Endothelial cell of umbilical vein (primary cell): ENCODE measurements around the gene TAF1A. TPM values are rescaled to one million over a fixed set of nuclear protein-coding genes. Genes with fewer than 3 reads are reported as not detected.
A peak's percentile ranks its signal among the peaks of the same experiment; 100 is the strongest.

Source experiments
- BruUV-seq: library from RNA; stranded (reverse); fragments of 400-500 nt; replicated peaks from 2 replicates; lab custom pipeline; 2021; lab: Mats Ljungman, UMichigan
- CTCF ChIA-PET: fragments of 300-600, 350-600 bp; sonication (Branson Sonifier 250); formaldehyde crosslinking; loops from one replicate; lab custom pipeline; 2021; ENCODE audit warnings: antibody characterized with exemption, inconsistent platforms; lab: Charles Lee
- POLR2A ChIA-PET: fragments of 300-600, 350-600 bp; sonication (Branson Sonifier 250); formaldehyde crosslinking; loops from one replicate; lab custom pipeline; 2021; ENCODE audit warnings: antibody characterized with exemption, inconsistent platforms; lab: Charles Lee
- DNase-seq: peaks from one replicate; pipeline ENCODE4 v3.0.0-alpha.2; 2011; ENCODE audit warnings: low read depth, low spot score
- FAIRE-seq: peaks from 2 replicates; lab custom pipeline; 2011; peaks lifted over from hg19 to GRCh38; lab: Jason Lieb, UNC
- H2AFZ ChIP-seq: 2 replicates; pipeline ENCODE4 v1.6.0; 2012; ENCODE audit warnings: low read depth, low read length, control low read depth, inconsistent platforms
- H3K27ac ChIP-seq: 2 replicates; pipeline ENCODE4 v1.5.1; 2011; ENCODE audit warnings: low read depth, mild to moderate bottlenecking, control low read depth, low read length, moderate library complexity; ENCODE audit not compliant: insufficient read depth
- H3K27me3 ChIP-seq, 2 experiments: 2 replicates each; pipeline versions ENCODE4 v1.6.0 to v1.6.1; 2011; ENCODE audit warnings: low read length in 2 of 2, mixed read lengths in 1 of 2; ENCODE audit not compliant: control insufficient read depth in 2 of 2, insufficient read depth in 2 of 2
- H3K36me3 ChIP-seq, 2 experiments: 2 replicates in 1 of 2; 3 replicates in 1 of 2; pipeline ENCODE4 v1.5.1; 2011; ENCODE audit warnings: low read length in 2 of 2, mild to moderate bottlenecking in 1 of 2, moderate library complexity in 1 of 2; ENCODE audit not compliant: control insufficient read depth in 2 of 2, insufficient read depth in 2 of 2; ENCODE audit errors: extremely low read depth in 1 of 2
- H3K4me1 ChIP-seq: 3 replicates; pipeline ENCODE4 v1.5.1; 2011; ENCODE audit warnings: mild to moderate bottlenecking, low read length; ENCODE audit not compliant: control insufficient read depth, insufficient read depth; ENCODE audit errors: extremely low read depth
- H3K4me2 ChIP-seq: 2 replicates; pipeline ENCODE4 v1.6.1; 2011; ENCODE audit warnings: low read length, control low read depth, mixed read lengths; ENCODE audit not compliant: insufficient read depth
- H3K4me3 ChIP-seq, 3 experiments: fragments of 200-600 bp in 1 of 3; sonication (generic), shearing (Covaris generic) in 1 of 3; replicated peaks in 1 of 3; 2 replicates each; pipeline ENCODE4 v1.5.1; 2011 to 2016; ENCODE audit warnings: control low read depth in 3 of 3, low read length in 3 of 3, mild to moderate bottlenecking in 2 of 3, inconsistent platforms in 1 of 3, low read depth in 1 of 3, moderate library complexity in 1 of 3; ENCODE audit not compliant: insufficient read depth in 1 of 3
- H3K79me2 ChIP-seq: 2 replicates; pipeline ENCODE4 v1.6.0; 2012; ENCODE audit warnings: low read length, inconsistent platforms; ENCODE audit not compliant: control insufficient read depth, insufficient read depth
- H3K9ac ChIP-seq: replicated peaks from 2 replicates; pipeline ENCODE3; 2011; ENCODE audit warnings: low read length, control low read depth; ENCODE audit not compliant: insufficient read depth; ENCODE audit errors: extremely low read depth
- H3K9me1 ChIP-seq: replicated peaks from 3 replicates; pipeline ENCODE4 v1.6.0; 2011; ENCODE audit warnings: mild to moderate bottlenecking, low read length; ENCODE audit not compliant: control insufficient read depth, insufficient read depth; ENCODE audit errors: extremely low read depth
- H3K9me3 ChIP-seq: replicated peaks from 2 replicates; pipeline ENCODE4 v1.5.1; 2012; ENCODE audit warnings: low read length, inconsistent platforms; ENCODE audit not compliant: control insufficient read depth, insufficient read depth
- H4K20me1 ChIP-seq: replicated peaks from 2 replicates; pipeline ENCODE3; 2011; ENCODE audit warnings: mild to moderate bottlenecking, low read length; ENCODE audit not compliant: control insufficient read depth, insufficient read depth; ENCODE audit errors: extremely low read depth
- CTCF ChIP-seq, 2 donors: IDR thresholded peaks; 1 replicate in 1 of 2; 2 replicates in 1 of 2; pipeline ENCODE4 v1.5.1; 2011; ENCODE audit warnings: low read length in 2 of 2, mild to moderate bottlenecking in 2 of 2, moderate library complexity in 2 of 2, control low read depth in 1 of 2, inconsistent platforms in 1 of 2, low read depth in 1 of 2; ENCODE audit not compliant: insufficient read depth in 1 of 2; ENCODE audit errors: extremely low read depth in 1 of 2
- EZH2 ChIP-seq: IDR thresholded peaks from 2 replicates; pipeline ENCODE4 v1.6.1; 2012; ENCODE audit warnings: borderline replicate concordance, low read depth, mild to moderate bottlenecking, moderate library complexity, low read length, inconsistent platforms; ENCODE audit not compliant: severe bottlenecking
- FOS ChIP-seq: IDR thresholded peaks from 2 replicates; pipeline ENCODE4 v1.6.1; 2011; ENCODE audit warnings: mild to moderate bottlenecking, low read length, moderate library complexity, borderline replicate concordance; ENCODE audit not compliant: insufficient read depth
- GATA2 ChIP-seq: IDR thresholded peaks from 2 replicates; pipeline ENCODE4 v1.7.0; 2011; ENCODE audit warnings: low read depth, mild to moderate bottlenecking, moderate library complexity, mixed read lengths, low read length; ENCODE audit not compliant: insufficient read length, insufficient read depth
- JUN ChIP-seq: IDR thresholded peaks from 2 replicates; pipeline ENCODE4 v1.6.1; 2011; ENCODE audit warnings: borderline replicate concordance, low read depth; ENCODE audit not compliant: insufficient read length, insufficient read depth
- MAX ChIP-seq: IDR thresholded peaks from 2 replicates; pipeline ENCODE4 v1.6.1; 2011; ENCODE audit not compliant: insufficient read depth, insufficient read length
- MYC ChIP-seq: IDR thresholded peaks from one replicate; pipeline ENCODE4 v1.6.1; 2011; ENCODE audit warnings: mild to moderate bottlenecking, low read depth, low read length
- POLR2A ChIP-seq: IDR thresholded peaks from 2 replicates; pipeline ENCODE4 v1.6.1; 2012; ENCODE audit warnings: low read depth, mild to moderate bottlenecking, control low read depth, low read length
- POLR2AphosphoS5 ChIP-seq: IDR thresholded peaks from 2 replicates; pipeline ENCODE4 v1.6.1; 2012; ENCODE audit warnings: low read depth, mild to moderate bottlenecking, control low read depth, low read length, moderate library complexity; ENCODE audit not compliant: insufficient read depth
- dilution Hi-C: fragments of 300-500 bp; cut with MboI; formaldehyde crosslinking; loops from one replicate; pipeline ENCODE4 v1.15.0; 2019; ENCODE audit warnings: low sequenced_read_pairs; ENCODE audit not compliant: extremely low pct_ligation_motif_present
- intact Hi-C: fragments of 100-400 bp; cut with micrococcal nuclease; formaldehyde crosslinking; loops from one replicate; pipeline ENCODE4 v1.10.0; 2022
- polyA plus RNA-seq, 4 experiments: library from polyadenylated mRNA; depleted of rRNA in 3 of 4; stranded (reverse) in 3 of 4; unstranded in 1 of 4; fragments of >200 nt; gene quantifications; 2 replicates each; pipeline versions ENCODE4 v1.2.1 to v1.2.3, GENCODE V29; 2011 to 2012; ENCODE audit warnings: missing spikeins in 1 of 4
- total RNA-seq: library from RNA; stranded (reverse); gene quantifications from 2 replicates; pipeline ENCODE4 v1.2.3, GENCODE V29; 2021

The TAF1A gene
- total and polyA plus RNA-seq, 2 donors (not counting 3 experiments of a cell fraction or from before 2014, with no cell fraction given) = 1.3 to 5.3 TPM

- Histone ChIP-seq H3K4me1 (peaks cover 4% of the 10 kb centered on the region), H3K4me3 (no peak overlapping the region), H3K36me3 (peaks cover 5 to 13% of the 10 kb centered on the region in 2 experiments), H3K9ac (no peak overlapping the region), H3K27me3 (no peaks in the 10 kb centered on the region), H4K20me1 (no peaks in the 10 kb centered on the region), H3K9me1 (no peaks in the 10 kb centered on the region), H3K9me3 (no peaks in the 10 kb centered on the region), H3K4me2 (no peak overlapping the region), H3K79me2 (no peaks in the 10 kb centered on the region), H3K27ac (no peak overlapping the region), H2AFZ (no peak overlapping the region)
- peak; percentile 74 for FAIRE-seq
- no TSS peak for BruUV-seq
- dilution Hi-C loops (no loop called here), intact Hi-C loops (no loop called here)
- ChIA-PET CTCF (interaction anchor here (1.3 to 2.7 kb wide), 2 partner anchors 9 to 162 kb away, joined by 5 to 13 read pairs; no protein-coding TSS in a partner anchor), POLR2A (no interaction called here)
- TF ChIP-seq CTCF (IDR thresholded peaks at IDR 0.05; ENCODE audit: extremely low read depth in 1 of 2, insufficient read depth in 1 of 2, low read depth in 1 of 2, low read length in 2 of 2) = no peak
- peak; percentile 61 for TF ChIP-seq FOS
- no peak for TF ChIP-seq MAX
- TF ChIP-seq POLR2AphosphoS5 = no peak
- peak; percentile 37 for DNase-seq
These were observed 37.5 kb upstream of the TAF1A start for GRCh38 chr1:222627232-222627631.

GRCh38 chr1:222624214-222624613 is 34.5 kb upstream of the TAF1A start:
- no peaks in the 10 kb centered on the region for H3K9me1 ChIP-seq
- H3K27me3 ChIP-seq = no peaks in the 10 kb centered on the region
- no peak overlapping the region for H2AFZ ChIP-seq
- CTCF ChIA-PET = interaction anchor here (3.0 kb wide), 1 partner anchor 10 kb away, joined by 16 read pairs; no protein-coding TSS in a partner anchor
- no peaks in the 10 kb centered on the region for H4K20me1 ChIP-seq
- FAIRE-seq (no peak), DNase-seq (no peak)
- TF ChIP-seq GATA2 (no peak), MYC (no peak), FOS (no peak), POLR2A (no peak), POLR2AphosphoS5 (no peak), JUN (no peak), EZH2 (no peak), CTCF (IDR thresholded peaks at IDR 0.05; ENCODE audit: extremely low read depth in 1 of 2, insufficient read depth in 1 of 2, low read depth in 1 of 2, low read length in 2 of 2) (no peak)
- intact Hi-C loops (no loop called here), dilution Hi-C loops (no loop called here)
- POLR2A ChIA-PET = no interaction called here
- H3K4me3 ChIP-seq = no peak overlapping the region
- H3K4me2 ChIP-seq = no peak overlapping the region
- H3K79me2 ChIP-seq = peaks cover 4% of the 10 kb centered on the region
- H3K36me3 ChIP-seq = peaks cover 4 to 5% of the 10 kb centered on the region in 2 experiments
- peaks cover 4% of the 10 kb centered on the region for H3K4me1 ChIP-seq
- no peak overlapping the region for H3K27ac ChIP-seq
- H3K9ac ChIP-seq = no peak overlapping the region
- no TSS peak for BruUV-seq
- no peaks in the 10 kb centered on the region for H3K9me3 ChIP-seq
